ENCODE data around the gene PITPNM1. TPM values are rescaled to one million over a fixed set of nuclear protein-coding genes. Genes with fewer than 3 reads are reported as not detected.
"Not testable (repeated sequence)": the region's sequence is repeated elsewhere in the genome, so short reads cannot be mapped to it uniquely, and the experiment has no call there.

The PITPNM1 gene
- total RNA-seq, 1 donor from 2014 or later = 80.0 TPM

- DNase-seq (ENCODE audit: low spot score) = no peak
- no peak for ATAC-seq
- intact Hi-C loops (cut with DNase I) = no loop called here
Measured at GRCh38 chr11:67525275-67525976, 20.3 kb upstream of the PITPNM1 start.

- ATAC-seq (no peak), DNase-seq (ENCODE audit: low spot score) (no peak)
- intact Hi-C loops (cut with DNase I) = no loop called here
Measured at GRCh38 chr11:67524480-67524808, 19.3 kb upstream of the PITPNM1 start.

- no peak for ATAC-seq
- no peak for DNase-seq (ENCODE audit: low spot score)
- intact Hi-C loops (cut with DNase I) = no loop called here
Measured at GRCh38 chr11:67523556-67524479, 18.7 kb upstream of the PITPNM1 start.

- no peak for DNase-seq (ENCODE audit: low spot score)
- no peak for ATAC-seq
- intact Hi-C loops (cut with DNase I) = no loop called here
Measured at GRCh38 chr11:67522844-67523555, 17.8 kb upstream of the PITPNM1 start, which contains the start of gene CABP2. TSS of gene CABP2 (minus strand) at chr11:67523446. CDS start at chr11:67523326, 120 bp downstream.

- DNase-seq (ENCODE audit: low spot score) (no peak), ATAC-seq (no peak)
- intact Hi-C loops (cut with DNase I) = no loop called here
Measured at GRCh38 chr11:67522338-67522737, 17.2 kb upstream of the PITPNM1 start.

- ATAC-seq (no peak), DNase-seq (ENCODE audit: low spot score) (no peak)
- intact Hi-C loops (cut with DNase I) = no loop called here
Measured at GRCh38 chr11:67521924-67522323, 16.8 kb upstream of the PITPNM1 start.

- no peak for DNase-seq (ENCODE audit: low spot score)
- ATAC-seq = no peak
- intact Hi-C loops (cut with DNase I) = no loop called here
Measured at GRCh38 chr11:67520856-67521824, 16.0 kb upstream of the PITPNM1 start.

GRCh38 chr11:67519726-67520125 is 14.6 kb upstream of the PITPNM1 start:
- ATAC-seq (no peak), DNase-seq (ENCODE audit: low spot score) (no peak)
- intact Hi-C loops (cut with DNase I) = no loop called here

DNA sequence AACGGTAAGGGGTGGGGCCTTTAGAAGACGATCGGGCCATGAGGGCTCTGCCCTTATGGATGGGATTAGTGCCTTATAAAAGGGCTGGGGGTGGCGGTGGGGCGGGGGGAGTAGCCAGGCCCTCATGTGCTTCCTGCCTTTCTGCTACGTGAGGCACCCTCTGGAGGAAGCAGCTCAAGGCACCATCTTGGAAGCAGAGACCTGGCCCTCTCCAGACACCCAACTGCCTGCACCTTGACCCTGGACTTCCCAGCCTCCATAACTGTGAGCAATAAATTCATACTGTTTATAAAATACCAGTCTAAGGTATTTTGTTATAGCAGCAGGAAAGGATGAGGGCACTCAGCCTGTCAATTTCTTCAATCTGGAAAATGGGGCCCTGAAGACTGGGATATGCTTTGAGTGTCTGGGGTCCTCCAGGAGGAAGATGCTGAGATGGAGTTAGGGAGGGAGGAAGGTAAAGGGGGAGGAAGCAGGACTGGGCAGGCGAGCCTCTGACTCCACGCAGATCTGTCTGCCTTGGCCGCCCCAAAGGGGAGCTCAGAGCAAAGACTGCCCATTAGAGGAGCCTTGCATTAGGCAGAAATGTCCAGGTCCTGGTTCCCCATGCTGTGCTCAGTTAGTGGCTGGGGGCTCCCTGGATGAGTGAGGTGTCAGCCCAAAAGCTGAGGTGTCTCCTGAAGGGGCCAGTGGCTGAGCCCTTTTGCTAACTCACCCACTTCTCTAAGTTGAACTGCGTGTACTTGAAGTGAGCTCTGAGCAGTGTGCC is 12.8 kb upstream of the PITPNM1 start:
- DNase-seq (ENCODE audit: low spot score) (no peak), ATAC-seq (no peak)
- intact Hi-C loops (cut with DNase I) = no loop called here

DNA sequence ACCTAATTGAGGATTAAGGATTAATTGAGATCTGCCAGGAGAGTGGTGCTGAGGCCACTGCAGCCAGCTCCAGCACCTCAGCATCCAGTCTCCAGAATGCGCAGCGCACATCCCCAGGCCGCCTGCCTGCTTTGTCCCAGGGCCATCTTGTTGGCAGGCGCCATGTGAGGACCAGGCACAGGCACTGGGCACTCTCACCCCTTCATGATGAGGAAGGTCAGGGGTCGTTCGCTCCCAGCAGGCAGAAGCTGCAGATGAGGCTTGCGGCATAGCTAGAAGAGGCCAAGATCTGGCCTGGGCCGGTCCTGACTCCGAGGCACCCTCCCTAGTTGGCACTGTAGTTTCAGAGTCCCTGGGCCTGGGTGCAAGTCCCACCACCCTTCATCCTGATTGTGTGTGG is 11.6 kb upstream of the PITPNM1 start:
- ATAC-seq = no peak
- no peak for DNase-seq (ENCODE audit: low spot score)
- intact Hi-C loops (cut with DNase I) = no loop called here

- intact Hi-C loops (cut with DNase I) = no loop called here
- DNase-seq (ENCODE audit: low spot score) = no peak
- no peak for ATAC-seq
Measured at GRCh38 chr11:67514116-67514515, 9.0 kb upstream of the PITPNM1 start.

DNA sequence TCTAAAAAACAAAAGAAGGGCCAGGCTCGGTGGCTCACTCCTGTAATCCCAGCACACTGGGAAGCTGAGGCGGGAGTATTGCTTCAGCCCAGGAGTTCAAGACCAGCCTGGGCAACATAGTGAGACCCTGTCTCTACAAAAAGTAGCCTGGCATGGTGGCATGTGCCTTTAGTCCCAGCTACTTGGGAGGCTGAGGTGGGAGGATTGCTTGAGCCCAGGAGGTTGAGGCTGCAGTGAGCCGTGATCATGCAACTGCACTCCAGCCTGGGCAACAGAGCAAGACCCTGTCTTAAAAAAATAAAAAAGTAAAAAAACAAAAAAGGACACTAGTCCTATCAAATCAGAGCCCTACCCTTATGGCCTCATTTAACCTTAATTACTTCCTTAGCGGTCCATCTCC is 6.4 kb upstream of the PITPNM1 start:
- intact Hi-C loops (cut with DNase I); DNase-seq (ENCODE audit: low spot score); ATAC-seq: not testable (repeated sequence)

DNA sequence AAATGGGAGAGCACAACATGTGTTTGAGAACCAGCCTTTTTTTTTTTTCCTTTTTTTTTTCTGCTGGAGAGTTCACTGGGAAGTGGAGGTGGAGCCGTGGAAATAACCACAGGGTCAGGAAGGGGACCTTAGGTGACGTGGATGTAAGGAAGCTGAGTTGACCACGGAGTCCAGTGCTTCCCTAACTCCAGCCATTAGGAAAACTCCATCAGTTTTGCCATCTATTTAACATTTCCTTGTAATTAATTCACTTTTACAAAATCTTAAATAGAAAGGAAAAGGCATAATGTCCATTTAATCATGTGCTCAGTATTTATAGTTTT is 4.8 kb upstream of the PITPNM1 start:
- intact Hi-C loops (cut with DNase I) = no loop called here
- DNase-seq (ENCODE audit: low spot score) = no peak
- ATAC-seq = no peak

GRCh38 chr11:67508486-67509121 is 3.4 kb upstream of the PITPNM1 start:
- intact Hi-C loops (cut with DNase I) = no loop called here
- peak; percentile 72 for ATAC-seq
- peak; percentile 99 for DNase-seq (ENCODE audit: low spot score)

DNA sequence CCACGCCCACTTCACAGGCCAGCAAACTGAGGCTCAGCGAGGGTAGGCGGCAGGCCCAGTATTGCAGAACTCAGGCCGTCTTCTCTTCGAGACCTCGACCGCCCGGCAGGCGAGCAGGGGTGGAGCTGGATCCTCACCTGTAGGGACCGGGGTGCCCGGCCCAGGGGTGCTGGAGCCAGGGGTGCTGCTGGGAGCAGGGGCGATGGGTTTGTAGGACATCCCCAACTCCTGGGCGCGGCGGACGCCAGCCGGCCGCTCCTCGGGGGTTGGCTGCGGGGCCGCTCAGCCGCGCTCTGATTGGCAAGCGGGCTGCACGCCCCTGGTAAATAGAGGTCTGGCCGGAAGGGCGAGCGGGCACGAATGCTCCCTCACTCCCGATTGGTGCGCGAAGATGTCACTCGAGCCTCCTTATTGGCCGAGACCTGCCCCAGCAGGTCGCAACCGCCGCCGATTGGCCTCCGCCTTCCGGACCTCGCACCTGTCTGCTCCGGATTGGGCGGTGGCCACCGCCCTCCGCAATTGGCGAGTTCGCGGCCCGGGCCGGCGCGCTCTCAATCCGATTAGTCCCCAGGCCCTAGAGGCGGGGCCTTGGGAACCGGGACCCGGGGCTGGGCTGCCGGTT is 2.8 kb upstream of the PITPNM1 start, which contains the start of gene CDK2AP2:
Gene CDK2AP2 (minus strand): TSS at position 299 of the 622 bp plus-strand sequence. CDS start 80 bp downstream, at position 219.
- intact Hi-C loops (cut with DNase I) = no loop called here
- peak; percentile 100 for DNase-seq (ENCODE audit: low spot score)
- peak; percentile 89 for ATAC-seq

GRCh38 chr11:67507242-67507863 is 2.2 kb upstream of the PITPNM1 start:
- intact Hi-C loops (cut with DNase I) = no loop called here
- ATAC-seq (no peak), DNase-seq (ENCODE audit: low spot score) (no peak)

Data from sciatic nerve (tissue), 2 donors.